ENCODE measurements around the gene MOB3B. TPM values are rescaled to one million over a fixed set of nuclear protein-coding genes. Genes with fewer than 3 reads are reported as not detected.

MOB3B gene
- total and polyA plus RNA-seq, 10 of the 15 experiments (the other 5 are each of a cell fraction or from before 2014, with no cell fraction given): 0.44 to 2.7 (median 0.91) TPM

- TF ChIP-seq E2F8 (IDR thresholded peaks at IDR 0.05; ENCODE audit: low read depth, partially characterized antibody) (no peak), CHD1 (IDR thresholded peaks at IDR 0.05; ENCODE audit: low read depth, low read length) (no peak), ZNF622 (IDR thresholded peaks at IDR 0.05) (no peak), STAT3 (IDR thresholded peaks at IDR 0.05; ENCODE audit: low read depth, low read length) (no peak), SPI1 (IDR thresholded peaks at IDR 0.05; ENCODE audit: borderline replicate concordance, insufficient read depth, low read depth, low read length) (no peak), TCF7 (IDR thresholded peaks at IDR 0.05; ENCODE audit: borderline replicate concordance) (no peak), ZNF687 (IDR thresholded peaks at IDR 0.05) (no peak), E4F1 (IDR thresholded peaks at IDR 0.05; ENCODE audit: borderline replicate concordance, partially characterized antibody) (no peak), ZSCAN29 (IDR thresholded peaks at IDR 0.05) (no peak)
These were observed 97.3 kb downstream of the MOB3B start (continued) for GRCh38 chr9:27432308-27432707.

Data from GM12878 (cell line).